ENCODE results near the gene SEMA6B.

Gene SEMA6B

DNA sequence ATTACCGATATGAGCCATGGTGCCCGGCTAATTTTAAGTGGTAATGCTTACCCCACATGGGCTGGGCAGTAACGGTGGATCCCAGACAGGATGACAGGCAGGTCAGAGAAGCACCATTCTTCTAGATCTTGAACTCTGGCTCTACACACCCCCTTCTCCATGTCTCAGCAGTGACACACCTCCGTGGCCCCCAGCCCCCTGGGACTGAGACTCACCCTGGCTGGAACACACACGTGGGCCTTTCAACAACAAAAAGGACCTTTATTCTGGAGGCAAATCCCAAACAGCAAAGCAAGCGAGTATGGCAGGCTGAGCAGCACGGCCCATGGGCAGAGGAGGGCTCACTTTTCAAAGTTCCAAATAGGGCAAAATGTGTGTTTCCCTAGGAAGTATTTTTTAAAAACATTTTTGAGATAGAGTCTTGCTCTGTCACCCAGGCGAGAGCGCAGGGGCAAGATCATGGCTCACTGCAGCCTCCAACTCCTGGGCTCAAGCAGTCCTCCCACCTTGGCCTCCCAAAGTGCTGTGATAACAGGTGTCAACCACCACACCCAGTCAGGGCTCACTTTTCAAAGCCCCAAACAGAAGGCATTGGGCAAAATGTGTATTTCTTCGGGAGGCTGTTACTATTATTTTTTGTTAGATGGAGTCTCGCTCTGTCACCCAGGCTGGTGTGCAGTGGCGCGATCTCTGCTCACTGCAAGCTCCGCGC is 37.0 kb downstream of the SEMA6B start:
- no peak for DNase-seq

DNA sequence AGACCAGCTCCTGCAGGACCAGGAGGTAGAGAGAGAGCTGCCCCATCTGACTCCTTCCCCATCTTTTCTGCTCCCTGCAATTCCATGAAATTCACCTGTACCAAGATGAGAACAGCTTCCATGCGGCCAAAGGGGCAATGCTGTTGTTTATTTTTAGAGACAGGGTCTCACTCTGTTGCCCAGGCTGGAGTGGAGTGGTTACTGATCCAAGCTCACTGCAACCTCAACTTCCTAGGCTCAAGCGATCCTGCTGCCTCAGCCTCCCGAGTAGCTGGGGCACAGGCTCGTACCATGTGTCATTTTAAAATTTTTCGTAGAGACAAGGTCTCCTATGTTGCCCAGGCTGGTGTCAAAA is 37.6 kb downstream of the SEMA6B start:
- DNase-seq, result no peak

DNA sequence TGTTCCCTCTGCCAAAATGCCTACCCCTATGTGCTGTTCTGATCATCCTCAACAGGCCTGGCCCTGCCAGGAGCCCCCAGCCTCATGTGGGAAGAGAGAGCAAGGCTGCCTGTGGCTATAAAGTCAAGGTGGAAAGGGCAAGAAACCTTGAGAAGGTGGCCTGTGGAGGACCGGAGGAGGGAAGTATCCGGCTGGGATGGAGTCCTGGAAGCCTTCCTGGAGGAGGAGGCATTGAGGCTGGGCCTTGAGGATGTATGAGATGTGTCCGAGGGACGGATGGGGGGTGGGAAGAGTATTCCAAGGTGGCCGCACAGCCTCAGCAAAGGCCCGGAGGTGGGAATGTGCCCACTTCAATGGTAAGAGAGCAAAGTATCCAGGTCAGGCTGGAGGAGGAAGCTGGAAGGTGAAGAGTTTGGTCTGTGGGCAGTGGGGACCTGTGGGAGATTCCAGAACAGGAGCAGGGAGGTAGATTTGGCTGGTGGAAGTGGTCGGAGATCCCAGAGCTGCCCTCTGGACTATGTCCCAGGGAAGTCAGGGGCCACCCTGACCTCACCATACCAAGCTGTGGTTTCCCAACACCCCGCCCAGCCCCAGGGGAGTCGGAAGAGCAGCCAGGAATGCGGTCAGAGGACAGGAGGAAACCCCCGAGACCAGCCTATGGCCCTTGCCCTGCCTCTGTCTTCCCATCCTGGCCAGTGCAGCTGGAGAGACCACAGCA is 38.2 kb downstream of the SEMA6B start:
- no peak for DNase-seq

DNA sequence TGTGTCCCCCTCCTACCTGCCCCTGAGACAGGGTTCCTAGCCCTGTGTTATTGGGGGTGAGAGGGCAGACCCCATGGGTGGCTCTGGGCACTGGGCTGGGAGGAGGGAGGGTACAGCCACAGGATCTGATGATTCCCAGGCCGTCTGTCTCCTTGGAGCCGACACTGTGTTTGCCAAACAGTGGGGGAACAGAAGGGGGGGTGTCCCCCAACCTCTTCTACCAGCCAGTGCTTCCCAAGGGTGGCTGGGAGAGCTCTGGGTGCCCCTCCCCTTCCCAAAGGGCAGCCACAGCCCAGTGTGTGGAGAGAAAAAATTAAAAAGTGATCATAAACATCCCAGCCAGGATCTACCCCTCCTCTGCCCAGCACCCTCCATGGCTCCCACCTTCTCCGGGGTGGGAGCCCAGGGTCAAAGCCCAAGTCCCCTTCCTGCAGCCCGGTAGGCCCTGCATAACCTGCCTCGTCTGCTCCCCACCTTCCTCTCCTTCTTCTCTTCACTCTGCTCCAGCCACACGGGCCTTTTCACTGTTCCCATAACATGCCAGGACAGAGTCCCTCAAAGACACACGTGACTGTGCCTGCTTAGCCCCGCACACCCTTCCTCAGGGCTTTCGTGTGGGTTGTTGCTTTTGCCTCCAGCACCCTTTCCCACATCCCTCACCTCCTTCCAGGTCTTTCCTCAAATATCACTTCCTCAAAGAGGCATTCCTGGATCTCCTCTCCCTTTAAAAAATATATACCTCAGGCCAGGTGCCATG is 39.8 kb downstream of the SEMA6B start:
- no peak for DNase-seq

DNA sequence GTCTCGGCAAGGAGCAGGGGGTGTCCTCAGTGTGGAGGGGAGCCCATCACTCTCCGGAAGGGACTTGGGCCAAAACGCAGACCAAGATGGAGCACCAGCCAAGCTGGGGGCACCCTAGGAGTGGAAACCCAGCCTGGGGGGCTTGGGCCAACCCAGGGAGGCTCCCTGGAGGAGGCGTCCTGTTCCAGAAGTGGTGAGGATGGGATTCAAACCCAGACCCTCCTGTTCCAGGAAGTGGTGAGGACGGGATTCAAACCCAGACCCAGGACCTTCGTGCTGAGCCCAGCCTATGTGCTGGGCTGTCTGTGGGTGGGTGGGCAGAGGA is 40.4 kb downstream of the SEMA6B start:
- DNase-seq, result no peak

DNA sequence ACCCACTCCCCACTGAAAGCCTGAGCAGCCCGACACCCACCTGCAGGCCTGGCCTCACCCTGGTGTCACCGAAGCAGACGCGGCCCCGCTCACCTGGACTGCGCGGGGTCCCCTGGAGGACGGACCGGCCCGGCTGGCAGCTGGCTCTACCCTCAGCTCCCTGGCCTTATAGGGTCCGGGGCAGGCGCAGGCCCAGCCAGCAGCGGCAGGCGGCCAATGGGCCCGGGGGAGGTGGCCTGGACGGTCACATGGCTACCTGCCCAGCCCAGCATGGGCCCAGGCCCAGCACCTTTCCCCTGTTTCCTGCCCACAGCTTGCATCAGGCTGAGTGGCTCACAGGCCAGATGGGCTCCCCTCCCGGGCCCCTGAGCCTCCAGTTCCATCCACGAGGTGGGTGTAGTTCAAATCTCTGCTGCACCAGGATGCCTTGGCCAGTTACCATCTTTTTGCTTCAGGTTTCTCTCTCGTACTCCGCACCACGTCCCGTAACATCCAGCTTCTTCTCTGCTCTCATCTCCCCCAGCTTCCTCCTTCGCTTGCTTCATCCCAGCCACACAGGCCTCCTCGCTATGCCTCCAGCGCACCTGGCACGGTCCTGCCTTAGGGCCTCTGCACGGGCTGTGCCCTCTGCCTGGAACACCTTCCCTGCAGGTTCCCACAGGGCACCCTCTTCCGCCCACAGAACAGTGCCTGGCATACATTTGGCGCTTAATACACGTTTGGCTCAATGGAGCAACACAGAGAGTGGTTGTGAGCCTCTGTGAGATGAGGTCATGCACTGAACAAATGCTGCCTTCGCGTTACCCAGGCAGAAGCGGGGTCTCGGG is 40.9 kb downstream of the SEMA6B start, which contains the start of gene PLIN4:
TSS of gene PLIN4 (minus strand) at position 142 of the 827 bp plus-strand sequence. CDS start 214 bp downstream, outside the sequence.
- no peak for DNase-seq

DNA sequence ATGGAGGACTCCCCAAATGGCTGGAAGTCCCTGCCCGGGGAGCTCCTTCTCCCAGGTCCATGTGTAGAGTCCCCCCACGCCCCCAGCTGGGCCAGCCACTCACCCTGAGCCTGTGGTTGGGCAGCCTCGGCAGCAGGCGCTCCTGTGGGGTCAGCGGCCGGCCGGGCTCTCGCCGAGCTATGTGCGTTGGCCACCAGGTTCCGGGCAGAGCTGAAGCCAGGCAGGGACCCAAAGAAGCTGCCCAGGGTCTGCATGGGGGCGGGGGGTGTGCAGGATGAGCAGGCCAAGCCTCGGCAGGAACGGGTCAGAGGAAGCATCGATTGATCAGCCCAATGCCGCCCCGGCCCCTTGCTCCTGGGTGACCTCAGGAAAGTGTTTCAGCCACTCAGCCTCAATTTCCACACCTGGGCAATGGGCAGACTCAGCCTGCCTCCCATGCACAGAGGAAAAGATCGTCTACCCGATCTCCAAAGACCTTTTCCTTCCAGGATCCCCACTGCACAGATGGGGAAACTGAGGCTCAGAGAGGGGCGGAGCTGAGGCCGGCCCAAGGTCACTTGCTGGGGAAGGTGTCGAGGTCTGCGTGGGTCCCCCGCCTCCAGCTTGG is 41.9 kb downstream of the SEMA6B start:
- no peak for DNase-seq

DNA sequence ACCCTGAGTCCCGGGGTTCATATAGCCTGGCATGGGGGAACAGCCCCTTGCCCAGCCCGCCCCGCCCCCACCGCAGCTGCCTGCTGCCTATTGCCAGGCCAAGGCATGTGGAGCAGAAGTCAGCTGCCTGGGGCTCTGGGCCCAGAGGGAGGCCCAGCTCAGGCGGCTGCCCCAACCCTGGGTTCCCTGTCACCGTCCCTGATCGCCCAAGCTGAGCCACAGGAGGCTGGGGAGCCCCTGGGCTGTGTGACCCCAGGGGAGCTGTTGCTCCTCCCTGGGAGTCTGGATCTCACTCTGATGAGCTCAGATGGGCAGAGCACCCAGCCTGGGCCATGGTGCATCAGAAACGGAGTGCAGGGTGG is 42.6 kb downstream of the SEMA6B start:
- DNase-seq, result no peak

DNA sequence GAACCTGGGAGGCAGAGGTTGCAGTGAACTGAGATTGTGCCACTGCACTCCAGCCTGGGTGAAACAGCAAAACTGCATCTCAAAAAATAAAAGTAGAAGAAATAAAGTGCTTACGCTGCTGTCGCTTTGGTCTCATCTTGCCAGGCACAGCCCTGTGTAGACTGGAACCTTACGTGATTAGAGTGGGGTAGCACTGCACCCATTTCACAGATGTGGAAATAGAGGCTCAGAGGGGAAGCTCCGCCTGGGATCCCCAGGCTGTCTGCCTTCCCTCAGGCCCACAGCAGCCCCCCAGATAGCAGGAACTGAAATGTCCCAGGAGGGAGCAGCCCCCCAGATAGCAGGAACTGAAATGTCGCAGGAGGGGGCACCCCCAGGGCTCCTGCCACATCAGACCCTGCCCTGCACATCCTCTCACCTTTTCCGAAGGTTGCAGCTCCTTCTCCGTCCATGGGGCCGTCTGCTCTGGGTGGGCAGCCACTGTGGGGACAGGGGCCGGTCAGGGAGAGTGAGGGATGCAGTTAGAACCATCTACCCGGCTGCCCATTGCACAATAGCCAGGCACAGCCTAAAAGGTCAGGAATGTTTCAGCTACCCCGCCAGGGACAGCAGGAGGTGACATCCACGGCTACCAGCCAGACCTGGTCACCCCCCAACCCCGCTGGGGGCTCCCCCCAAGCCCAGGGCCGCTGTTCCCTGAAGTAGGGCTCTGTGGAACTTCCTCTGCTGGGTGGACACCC is 43.1 kb downstream of the SEMA6B start:
- no peak for DNase-seq

DNA sequence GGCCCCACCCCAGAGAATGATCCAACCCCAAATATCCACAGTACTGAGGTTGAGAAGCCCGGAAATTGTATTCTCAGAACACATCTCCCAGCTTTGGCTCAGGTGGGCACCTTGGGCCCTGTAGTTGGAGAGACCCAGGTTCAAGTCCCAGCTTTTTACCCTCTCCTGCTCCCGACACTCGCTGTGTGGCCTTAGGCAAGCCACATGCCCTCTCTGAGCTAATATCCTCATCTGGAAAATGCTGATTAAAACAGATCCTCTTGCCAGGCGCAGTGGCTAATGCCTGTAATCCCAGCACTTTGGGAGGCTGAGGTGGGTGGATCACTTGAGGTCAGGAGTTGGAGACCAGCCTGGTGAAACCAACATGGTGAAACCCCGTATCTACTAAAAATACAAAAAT is 43.8 kb downstream of the SEMA6B start:
- DNase-seq, result no peak

DNA sequence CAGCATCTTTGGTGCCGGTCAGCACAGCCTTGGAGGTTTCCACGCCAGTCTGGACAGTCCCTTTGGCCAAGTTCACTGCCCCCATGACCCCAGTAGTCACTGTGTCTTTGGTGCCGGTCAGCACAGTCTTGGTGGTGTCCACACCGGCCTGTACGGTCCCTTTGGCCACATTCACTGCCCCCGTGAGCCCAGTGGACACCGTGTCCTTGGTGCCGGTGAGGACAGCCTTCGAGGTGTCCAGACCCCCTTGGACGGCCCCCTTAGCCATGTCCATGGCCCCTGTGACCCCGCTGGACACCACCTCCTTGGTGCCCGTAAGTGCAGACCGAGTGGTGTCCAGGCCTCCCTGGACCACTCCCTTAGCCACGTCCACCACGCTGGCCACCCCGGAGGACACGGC is 46.2 kb downstream of the SEMA6B start:
- no peak for DNase-seq

DNA sequence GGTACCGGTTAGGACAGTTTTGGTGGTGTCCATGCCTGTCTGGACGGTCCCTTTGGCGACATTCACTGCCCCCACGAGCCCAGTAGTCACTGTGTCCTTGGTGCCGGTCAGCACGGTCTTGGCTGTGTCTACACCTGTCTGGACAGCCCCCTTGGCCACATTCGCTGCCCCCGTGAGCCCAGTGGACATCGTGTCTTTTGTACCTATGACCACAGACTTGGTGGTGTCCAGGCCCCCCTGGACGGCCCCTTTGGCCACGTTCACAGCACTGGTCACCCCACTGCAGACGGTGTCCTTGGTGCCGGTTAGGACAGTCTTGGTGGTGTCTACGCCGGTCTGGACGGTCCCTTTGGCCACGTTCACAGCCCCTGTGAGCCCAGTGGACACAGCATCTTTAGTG is 47.4 kb downstream of the SEMA6B start:
- no peak for DNase-seq

DNA sequence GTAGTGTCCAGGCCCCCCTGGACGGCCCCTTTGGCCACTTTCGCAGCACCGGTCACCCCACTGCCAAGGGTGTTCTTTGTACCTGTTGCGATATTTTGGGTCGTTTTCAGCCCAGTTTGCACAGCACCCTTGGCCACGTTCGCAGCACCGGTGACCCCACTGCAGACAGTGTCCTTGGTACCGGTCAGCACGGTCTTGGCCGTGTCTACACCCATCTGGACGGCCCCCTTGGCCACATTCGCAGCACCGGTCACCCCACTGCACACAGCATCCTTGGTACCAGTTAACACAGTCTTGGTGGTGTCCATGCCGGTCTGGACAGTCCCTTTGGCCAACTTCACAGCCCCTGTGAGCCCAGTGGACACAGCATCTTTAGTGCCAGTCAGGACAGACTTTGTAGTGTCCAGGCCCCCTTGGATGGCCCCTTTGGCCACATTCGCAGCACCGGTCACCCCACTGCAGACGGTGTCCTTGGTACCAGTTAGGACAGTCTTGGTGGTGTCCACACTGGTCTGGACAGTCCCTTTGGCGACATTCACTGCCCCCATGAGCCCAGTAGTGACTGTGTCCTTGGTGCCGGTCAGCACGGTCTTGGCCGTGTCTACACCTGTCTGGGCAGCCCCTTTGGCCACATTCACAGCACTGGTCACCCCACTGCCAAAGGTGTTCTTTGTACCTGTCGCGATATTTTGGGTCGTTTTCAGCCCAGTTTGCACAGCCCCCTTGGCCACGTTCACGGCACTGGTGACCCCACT is 48.0 kb downstream of the SEMA6B start:
- DNase-seq, result no peak

DNA sequence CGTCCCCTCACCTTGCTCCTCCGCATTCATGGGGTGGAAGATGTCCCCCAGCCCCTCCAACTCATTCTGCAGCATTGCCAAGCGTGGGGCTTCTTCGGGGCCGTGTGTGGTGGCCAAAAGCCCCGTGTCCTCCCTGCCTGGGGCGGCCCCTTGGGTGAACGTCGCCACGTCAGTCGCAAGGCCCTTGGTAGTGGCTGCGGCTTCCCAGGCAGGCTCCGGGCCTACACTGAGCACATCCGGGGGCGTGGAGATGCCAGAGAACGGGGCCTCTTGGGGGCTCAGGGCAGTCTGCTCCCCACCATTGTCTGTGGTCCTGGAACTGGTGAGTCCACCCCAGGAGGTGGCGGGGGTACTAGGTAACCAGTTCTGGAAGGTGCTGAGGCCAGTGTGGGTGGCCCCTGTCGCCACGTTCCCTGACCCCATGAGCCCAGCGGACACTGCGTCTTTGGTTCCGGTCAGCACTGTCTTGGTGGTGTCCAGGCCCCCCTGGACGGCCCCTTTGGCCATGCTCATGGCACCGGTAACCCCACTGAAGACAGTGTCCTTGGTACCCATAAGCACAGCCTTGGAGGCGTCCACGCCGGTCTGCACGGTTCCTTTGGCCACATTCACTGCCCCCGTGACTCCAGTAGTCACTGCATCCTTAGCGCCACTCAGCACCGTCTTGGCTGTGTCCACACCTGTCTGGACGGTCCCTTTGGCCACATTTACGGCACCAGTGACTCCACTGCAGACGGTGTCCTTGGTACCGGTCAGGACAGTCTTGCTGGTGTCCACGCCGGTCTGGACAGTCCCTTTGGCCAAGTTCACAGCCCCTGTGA is 48.8 kb downstream of the SEMA6B start:
- DNase-seq, result no peak

DNA sequence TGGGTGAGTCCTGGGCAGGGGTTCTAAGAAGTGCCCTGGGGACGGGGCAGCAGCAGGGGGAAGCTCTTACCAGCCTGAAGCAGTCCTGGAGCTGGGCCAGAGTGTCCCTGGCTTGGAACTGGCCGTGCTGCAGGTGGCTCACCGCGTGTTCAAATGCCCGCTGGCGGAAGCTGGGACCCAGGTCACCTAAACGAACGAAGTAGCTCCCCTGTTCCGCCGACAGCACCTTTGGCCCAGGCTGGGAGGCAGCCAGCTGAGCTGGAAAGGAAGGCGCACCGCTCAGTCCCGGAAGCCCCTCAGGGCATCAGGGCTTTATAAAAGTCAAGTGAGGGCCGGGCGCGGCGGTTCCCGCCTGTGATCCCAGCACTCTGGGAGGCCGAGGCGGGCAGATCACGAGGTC is 50.8 kb downstream of the SEMA6B start:
- DNase-seq, result no peak

DNA sequence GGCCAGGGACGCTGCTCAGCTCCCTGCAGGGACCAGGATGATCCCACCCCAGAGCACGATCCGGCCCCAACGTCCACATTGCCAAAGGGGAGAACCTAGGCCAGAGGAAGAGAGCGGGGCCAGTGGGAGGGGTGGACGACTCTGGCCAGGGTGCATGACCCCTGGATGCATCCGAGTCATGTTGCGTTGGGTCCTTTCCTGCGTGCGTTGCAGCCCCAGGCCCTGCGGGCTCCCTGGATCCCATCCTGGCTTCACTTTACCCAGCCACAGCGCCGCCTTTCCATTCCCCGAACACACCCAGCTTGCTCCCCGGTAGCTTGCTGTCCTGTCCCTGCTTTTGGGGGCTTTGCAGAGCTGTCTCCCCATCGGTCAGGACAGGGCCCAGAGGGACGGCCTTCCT is 51.7 kb downstream of the SEMA6B start:
- DNase-seq, result no peak

DNA sequence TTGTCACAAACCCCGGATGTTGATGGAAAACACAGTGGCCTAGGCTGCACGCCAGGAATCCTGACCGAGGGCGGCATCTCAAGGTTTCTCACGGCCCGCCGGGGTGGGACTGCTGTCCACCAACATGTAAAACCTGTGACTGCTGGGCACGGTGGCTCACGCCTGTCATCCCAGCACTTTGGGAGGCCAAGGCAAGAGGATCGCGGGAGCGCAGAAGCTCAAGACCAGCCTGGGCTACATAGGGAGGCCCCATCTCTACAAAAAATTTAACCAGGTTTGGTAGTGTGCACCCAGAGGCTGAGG is 52.4 kb downstream of the SEMA6B start:
- no peak for DNase-seq

DNA sequence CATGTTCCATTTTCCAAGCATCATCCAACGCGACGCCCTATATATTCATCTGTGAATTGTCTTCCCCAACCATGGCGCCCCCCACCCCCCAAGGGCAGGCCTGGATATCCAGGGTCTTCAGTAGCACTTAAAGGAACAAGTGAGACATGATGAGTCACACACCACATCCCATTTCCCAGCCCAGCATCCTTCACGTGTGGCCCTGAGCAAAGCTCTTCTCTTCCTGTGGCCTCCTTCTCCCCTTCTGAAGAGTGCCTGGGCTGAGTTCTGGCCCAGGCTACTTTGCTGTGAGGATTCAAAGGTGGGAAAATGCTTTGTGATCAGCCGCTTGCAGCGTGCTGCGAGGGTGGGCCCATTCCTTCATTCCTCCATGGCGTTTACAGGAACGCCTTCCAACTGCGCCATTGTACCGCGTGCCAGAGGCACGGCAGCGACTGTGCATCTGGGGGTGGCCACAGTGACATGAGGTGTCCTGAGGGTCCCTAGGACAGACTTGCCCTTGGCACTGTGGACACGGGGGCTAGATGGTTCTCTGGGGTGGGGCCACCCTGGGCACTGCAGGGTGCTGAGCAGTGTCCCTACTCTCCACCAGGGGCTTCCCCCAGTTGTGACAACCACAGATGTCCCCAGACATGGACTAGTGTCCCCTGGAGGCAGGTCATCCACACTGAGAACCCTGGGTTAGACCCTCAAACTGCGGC is 52.9 kb downstream of the SEMA6B start:
- DNase-seq, result no peak

DNA sequence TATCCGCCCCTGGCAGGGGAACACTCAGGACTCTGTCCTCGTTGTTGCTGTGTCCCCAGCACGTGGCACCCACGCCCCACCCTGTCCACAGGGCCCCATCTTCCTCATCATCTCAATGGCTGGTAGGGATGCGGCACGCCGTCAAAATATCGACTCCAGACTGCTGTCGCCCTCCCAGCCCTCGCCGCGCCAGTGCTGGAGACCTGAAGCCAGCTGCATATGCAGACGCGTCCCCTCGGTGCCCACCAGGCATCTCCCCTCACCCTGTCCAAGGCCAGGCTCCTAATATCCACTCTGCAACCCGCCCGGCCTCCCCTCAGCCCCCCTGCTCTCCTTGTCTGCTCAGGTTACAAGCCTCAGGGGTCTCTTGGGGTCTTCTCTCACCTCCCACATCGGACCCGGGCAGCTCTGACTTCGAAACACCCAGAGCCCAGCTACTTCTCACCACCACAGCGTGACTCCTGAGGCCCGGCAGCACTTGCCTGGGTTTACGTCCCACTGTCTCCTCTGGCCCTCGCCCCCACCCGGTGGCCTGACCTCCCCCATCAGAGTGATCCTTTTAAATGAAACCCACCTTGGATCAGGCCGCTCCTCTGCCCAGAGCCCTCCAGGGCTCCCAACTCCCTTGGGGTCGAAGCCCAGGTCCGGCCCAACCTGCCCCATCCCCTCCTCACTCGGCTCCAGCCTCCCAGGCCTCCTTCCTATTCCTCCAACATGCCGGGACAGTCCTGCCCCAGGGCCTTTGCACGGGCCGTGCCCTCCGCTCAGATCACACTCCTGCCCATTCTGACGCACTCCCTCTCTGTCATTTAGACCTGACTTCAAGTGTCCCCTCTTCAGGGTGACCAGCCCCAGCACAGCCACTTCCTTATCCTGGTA is 53.7 kb downstream of the SEMA6B start:
- DNase-seq, result no peak

Measured in CD4-positive, alpha-beta T cell treated with Interleukin-21 for 1 hour (primary cell).